OCI-LY3 (cell line): Measurements from ENCODE around the gene DSCAM.

Experiments used
- H2AFZ ChIP-seq: fragments of 200-600, 300-600 bp; shearing (Covaris generic); 2 replicates; pipeline ENCODE4 v1.6.0; 2014; ENCODE audit warnings: antibody characterized with exemption, low read depth, low read length
- H3K27ac ChIP-seq: fragments of 200-600, 300-600 bp; sonication (generic); 2 replicates; pipeline ENCODE4 v1.5.1; 2014; ENCODE audit warnings: mild to moderate bottlenecking, low read length, moderate library complexity, mixed read lengths
- H3K27me3 ChIP-seq: fragments of 200-600, 300-600 bp; sonication (generic); 2 replicates; pipeline ENCODE4 v1.6.1; 2014; ENCODE audit warnings: low read depth, low read length, mixed read lengths
- H3K36me3 ChIP-seq: fragments of 200-600, 300-600 bp; sonication (generic); replicated peaks from 2 replicates; pipeline ENCODE3; 2014; ENCODE audit warnings: low read depth, low read length, mixed read lengths
- H3K4me1 ChIP-seq: fragments of 300-600, 200-600 bp; sonication (generic); 2 replicates; pipeline ENCODE4 v1.6.1; 2014; ENCODE audit warnings: low read length, mixed read lengths
- H3K4me2 ChIP-seq: fragments of 200-600, 300-600 bp; sonication (generic); 2 replicates; pipeline ENCODE4 v1.6.1; 2014; ENCODE audit warnings: low read length, mixed read lengths
- H3K4me3 ChIP-seq: fragments of 300-600, 200-600 bp; sonication (generic); 2 replicates; pipeline ENCODE4 v1.5.1; 2014; ENCODE audit warnings: antibody characterized with exemption, mild to moderate bottlenecking, low read length, moderate library complexity
- H3K79me2 ChIP-seq: fragments of 300-600, 200-600 bp; shearing (Covaris generic); 2 replicates; pipeline ENCODE4 v1.6.1; 2014; ENCODE audit warnings: mild to moderate bottlenecking, low read length, mixed read lengths
- H3K9ac ChIP-seq: fragments of 300-600, 200-600 bp; shearing (Covaris generic); 2 replicates; pipeline ENCODE4 v1.6.0; 2014; ENCODE audit warnings: mild to moderate bottlenecking, low read length, moderate library complexity
- H3K9me3 ChIP-seq: fragments of 200-600, 300-600 bp; shearing (Covaris generic); 2 replicates; pipeline ENCODE4 v1.6.1; 2014; ENCODE audit warnings: low read length, mixed read lengths; ENCODE audit not compliant: insufficient read depth
- H4K20me1 ChIP-seq: fragments of 200-600, 300-600 bp; sonication (generic); 2 replicates; pipeline ENCODE4 v1.6.1; 2016; ENCODE audit warnings: low read length, mixed read lengths; ENCODE audit not compliant: insufficient read depth
- EZH2phosphoT487 ChIP-seq: fragments of 200-600 bp; shearing (Covaris generic); IDR thresholded peaks from 2 replicates; pipeline ENCODE4 v1.6.1; 2018; ENCODE audit warnings: antibody characterized with exemption, mixed run types, low read depth
- TF ChIP-seq, protein P1 (sequence below): fragments of 200-600, 300-600 bp; sonication (generic); IDR thresholded peaks from 2 replicates; pipeline ENCODE4 v1.5.1; 2014; ENCODE audit warnings: antibody characterized with exemption, low read length, low read depth

Gene DSCAM

DNA sequence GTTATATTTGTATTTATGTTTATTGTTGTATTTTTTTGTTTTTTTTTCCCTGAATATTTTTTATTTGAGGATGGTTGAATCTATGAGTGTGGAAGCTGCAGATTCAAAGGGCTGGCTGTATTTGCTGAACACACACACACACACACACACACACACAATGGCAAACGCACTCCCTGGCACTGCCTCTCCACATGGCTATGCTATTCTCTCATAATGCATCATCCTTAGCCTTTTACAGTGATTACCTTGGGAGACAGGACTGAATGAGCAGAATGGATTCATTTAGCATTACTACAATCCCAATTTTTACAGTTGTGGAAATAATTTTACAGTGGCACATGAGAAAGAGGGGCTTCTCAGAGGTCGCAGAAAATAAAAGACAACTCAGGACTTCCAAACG is 589.6 kb downstream of the DSCAM start:
- Histone ChIP-seq H3K27me3 (no peaks in the 10 kb centered on the region), H2AFZ (no peak overlapping the region), H3K9me3 (no peaks in the 10 kb centered on the region), H3K4me1 (no peaks in the 10 kb centered on the region), H4K20me1 (no peaks in the 10 kb centered on the region), H3K4me3 (no peak overlapping the region), H3K79me2 (no peaks in the 10 kb centered on the region), H3K9ac (no peak overlapping the region), H3K4me2 (no peak overlapping the region), H3K36me3 (no peaks in the 10 kb centered on the region), H3K27ac (no peak overlapping the region)
- TF ChIP-seq EZH2phosphoT487 = no peak
- TF ChIP-seq, protein P1, sequence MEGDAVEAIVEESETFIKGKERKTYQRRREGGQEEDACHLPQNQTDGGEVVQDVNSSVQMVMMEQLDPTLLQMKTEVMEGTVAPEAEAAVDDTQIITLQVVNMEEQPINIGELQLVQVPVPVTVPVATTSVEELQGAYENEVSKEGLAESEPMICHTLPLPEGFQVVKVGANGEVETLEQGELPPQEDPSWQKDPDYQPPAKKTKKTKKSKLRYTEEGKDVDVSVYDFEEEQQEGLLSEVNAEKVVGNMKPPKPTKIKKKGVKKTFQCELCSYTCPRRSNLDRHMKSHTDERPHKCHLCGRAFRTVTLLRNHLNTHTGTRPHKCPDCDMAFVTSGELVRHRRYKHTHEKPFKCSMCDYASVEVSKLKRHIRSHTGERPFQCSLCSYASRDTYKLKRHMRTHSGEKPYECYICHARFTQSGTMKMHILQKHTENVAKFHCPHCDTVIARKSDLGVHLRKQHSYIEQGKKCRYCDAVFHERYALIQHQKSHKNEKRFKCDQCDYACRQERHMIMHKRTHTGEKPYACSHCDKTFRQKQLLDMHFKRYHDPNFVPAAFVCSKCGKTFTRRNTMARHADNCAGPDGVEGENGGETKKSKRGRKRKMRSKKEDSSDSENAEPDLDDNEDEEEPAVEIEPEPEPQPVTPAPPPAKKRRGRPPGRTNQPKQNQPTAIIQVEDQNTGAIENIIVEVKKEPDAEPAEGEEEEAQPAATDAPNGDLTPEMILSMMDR = no peak

DNA sequence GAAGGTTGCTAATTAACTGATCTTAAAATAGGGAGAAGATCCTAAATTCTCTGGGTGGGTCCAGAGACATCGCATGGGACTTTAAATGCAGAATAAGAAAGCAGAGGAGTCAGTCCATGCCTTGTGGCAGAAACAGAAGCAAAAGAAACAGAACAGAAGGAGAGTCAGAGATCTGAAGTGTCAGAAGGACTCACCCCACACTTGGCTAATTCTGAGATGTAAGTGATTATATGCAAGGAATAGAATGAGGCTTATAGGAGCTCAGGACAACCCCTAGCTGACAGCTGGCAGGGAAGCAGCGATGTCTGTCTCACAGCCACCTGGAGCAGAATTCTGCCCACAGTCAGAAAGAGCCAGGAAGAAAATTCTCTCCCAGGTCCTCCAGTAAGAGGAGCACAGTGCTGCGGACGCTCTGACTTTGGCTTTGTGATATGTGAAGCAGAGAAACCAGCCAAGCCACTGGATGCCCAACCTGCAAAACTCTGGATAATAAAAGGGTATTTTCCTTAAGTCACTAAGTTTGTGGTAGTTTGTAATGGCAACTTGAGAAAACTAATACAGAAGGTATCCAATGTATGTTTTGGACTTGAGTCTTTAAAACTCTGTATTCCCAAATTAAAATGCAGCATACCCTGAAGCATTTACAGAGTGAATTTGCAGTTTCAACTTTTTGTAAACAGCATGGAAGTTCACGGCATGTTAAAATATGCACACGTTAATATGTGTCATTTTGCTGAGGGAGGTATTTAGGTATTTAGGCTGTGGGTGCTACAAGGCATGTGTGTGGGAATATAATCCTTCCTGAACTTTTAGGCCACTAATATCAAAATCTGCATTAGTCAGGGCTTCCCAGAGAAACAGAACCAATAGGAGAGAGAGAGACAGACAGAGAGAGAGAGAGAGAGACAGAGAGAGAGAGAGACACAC is 591.2 kb downstream of the DSCAM start:
- Histone ChIP-seq H3K4me2 (no peak overlapping the region), H2AFZ (no peak overlapping the region), H3K36me3 (no peaks in the 10 kb centered on the region), H3K9me3 (no peaks in the 10 kb centered on the region), H4K20me1 (no peaks in the 10 kb centered on the region), H3K79me2 (no peaks in the 10 kb centered on the region), H3K27me3 (no peaks in the 10 kb centered on the region), H3K9ac (no peak overlapping the region), H3K4me3 (no peak overlapping the region), H3K27ac (no peak overlapping the region), H3K4me1 (no peaks in the 10 kb centered on the region)
- TF ChIP-seq EZH2phosphoT487 = no peak
- TF ChIP-seq, protein P1 = no peak

DNA sequence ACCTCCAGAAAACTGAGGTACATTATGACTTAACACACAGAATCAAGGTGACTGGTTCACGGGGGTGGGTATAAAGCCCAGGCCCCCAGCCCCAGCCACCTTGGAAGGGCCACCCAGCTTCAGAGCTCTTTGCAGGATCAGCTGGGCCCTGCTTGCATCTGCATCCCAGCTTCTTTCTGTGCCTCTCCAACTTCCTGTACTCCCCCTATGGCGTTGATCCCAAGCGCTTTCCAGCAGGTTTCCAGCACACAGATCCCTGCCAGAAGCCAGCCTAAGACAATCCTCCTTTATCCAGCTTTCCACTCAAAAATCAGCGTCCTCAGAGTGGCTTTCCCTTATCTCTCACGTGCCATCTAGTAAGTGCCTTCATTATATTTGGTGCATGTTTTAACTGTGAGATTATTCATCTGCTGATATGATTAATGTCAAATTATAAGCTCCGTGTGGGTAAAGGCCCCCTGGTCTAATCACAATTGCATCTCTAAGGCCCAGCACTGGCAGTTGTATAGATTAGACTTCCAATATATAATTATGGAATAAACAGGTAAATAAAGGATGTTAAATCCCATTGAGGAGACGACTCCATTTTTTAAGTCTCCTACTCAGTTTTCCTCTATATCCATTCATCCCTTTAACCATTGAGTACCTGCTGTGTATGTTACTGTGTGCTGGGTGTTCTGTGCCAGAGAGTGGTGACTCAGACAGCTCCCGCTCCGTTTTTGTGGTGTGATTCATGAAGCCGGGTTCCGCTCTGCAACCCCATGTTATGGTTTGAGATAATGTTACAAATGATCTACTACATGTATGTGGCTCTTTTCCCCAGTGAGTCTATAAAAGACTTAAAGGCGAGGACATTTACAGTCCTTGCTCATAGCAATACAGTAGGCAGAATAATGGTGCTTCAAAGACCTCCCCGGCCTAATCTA is 592.2 kb downstream of the DSCAM start:
- Histone ChIP-seq H3K4me3 (no peak overlapping the region), H3K4me1 (no peaks in the 10 kb centered on the region), H3K27me3 (no peaks in the 10 kb centered on the region), H2AFZ (no peak overlapping the region), H3K9me3 (no peaks in the 10 kb centered on the region), H4K20me1 (no peaks in the 10 kb centered on the region), H3K9ac (no peak overlapping the region), H3K79me2 (no peaks in the 10 kb centered on the region), H3K27ac (no peak overlapping the region), H3K36me3 (no peaks in the 10 kb centered on the region), H3K4me2 (no peak overlapping the region)
- TF ChIP-seq, protein P1 = no peak
- no peak for TF ChIP-seq EZH2phosphoT487

DNA sequence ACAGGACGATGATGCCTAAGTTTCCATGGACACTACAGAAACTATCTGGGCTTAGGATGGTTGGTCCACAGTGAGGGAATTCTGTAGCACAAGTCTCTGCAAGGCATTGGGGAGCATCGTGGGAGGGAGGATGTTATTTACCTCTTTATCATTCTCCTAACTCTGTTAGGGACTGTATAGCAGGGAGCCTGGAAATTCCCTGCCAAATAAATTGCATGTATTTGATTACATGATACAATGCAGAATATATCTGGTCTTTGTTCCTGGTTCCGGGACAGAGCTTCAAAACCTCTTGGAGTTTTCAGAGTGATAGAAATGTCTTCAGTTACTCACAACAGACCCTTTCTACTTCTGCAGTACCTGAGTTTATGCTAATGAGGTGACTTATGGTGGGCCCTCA is 593.8 kb downstream of the DSCAM start:
- no peaks in the 10 kb centered on the region for H3K36me3 ChIP-seq
- H3K4me3 ChIP-seq = no peak overlapping the region
- no peaks in the 10 kb centered on the region for H3K27me3 ChIP-seq
- H3K27ac ChIP-seq = no peak overlapping the region
- no peaks in the 10 kb centered on the region for H3K9me3 ChIP-seq
- H2AFZ ChIP-seq = no peak overlapping the region
- no peak for TF ChIP-seq EZH2phosphoT487
- TF ChIP-seq, protein P1 = no peak
- no peak overlapping the region for H3K4me2 ChIP-seq
- no peak overlapping the region for H3K9ac ChIP-seq
- H3K79me2 ChIP-seq = no peaks in the 10 kb centered on the region
- no peaks in the 10 kb centered on the region for H3K4me1 ChIP-seq
- no peaks in the 10 kb centered on the region for H4K20me1 ChIP-seq
